H1 (cell line): Measurements from ENCODE around the gene RXRA. TPM values are rescaled to one million over a fixed set of nuclear protein-coding genes. Genes with fewer than 3 reads are reported as not detected.

Experiments
- CHD7 ChIP-seq: fragments of 300-600 bp; sonication (generic); IDR thresholded peaks from 2 replicates; pipeline ENCODE4 v1.7.1; 2012; ENCODE audit warnings: low read length, moderate library complexity, mild to moderate bottlenecking, inconsistent platforms; ENCODE audit not compliant: insufficient replicate concordance
- GTF2F1 ChIP-seq: IDR thresholded peaks from 2 replicates; pipeline ENCODE4 v1.6.1; 2012; ENCODE audit warnings: low read depth, low read length, improper control_type of control experiment, borderline replicate concordance
- HDAC2 ChIP-seq, 2 experiments: fragments of 300-600 bp in 1 of 2; sonication (generic) in 1 of 2; IDR thresholded peaks; 2 replicates each; pipeline ENCODE4 v1.6.1; 2011 to 2012; ENCODE audit warnings: low read depth in 2 of 2, low read length in 2 of 2, mild to moderate bottlenecking in 2 of 2, moderate library complexity in 2 of 2, borderline replicate concordance in 1 of 2, inconsistent platforms in 1 of 2
- KDM4A ChIP-seq: IDR thresholded peaks from one replicate; pipeline ENCODE4 v1.7.1; 2012; ENCODE audit warnings: low read depth, mild to moderate bottlenecking, moderate library complexity, low read length, inconsistent platforms; ENCODE audit not compliant: severe bottlenecking
- POU5F1 ChIP-seq: IDR thresholded peaks from 2 replicates; pipeline ENCODE4 v1.6.1; 2011; ENCODE audit warnings: low read depth, mild to moderate bottlenecking, low read length, moderate library complexity
- RFX5 ChIP-seq: IDR thresholded peaks from 2 replicates; pipeline ENCODE4 v1.6.1; 2011; ENCODE audit warnings: low read depth, low read length, improper control_type of control experiment, borderline replicate concordance
- RNF2 ChIP-seq: fragments of 200-900, 300-1000 bp; sonication (generic); IDR thresholded peaks from 2 replicates; pipeline ENCODE4 v1.7.1; 2016; ENCODE audit warnings: borderline replicate concordance, low read depth, mild to moderate bottlenecking, antibody characterized with exemption, low read length; ENCODE audit not compliant: poor library complexity, severe bottlenecking; ENCODE audit errors: missing control alignments
- SAP30 ChIP-seq: fragments of 300-600 bp; sonication (generic); IDR thresholded peaks from 2 replicates; pipeline ENCODE4 v1.7.1; 2012; ENCODE audit warnings: low read length, moderate library complexity, mild to moderate bottlenecking, inconsistent platforms; ENCODE audit not compliant: insufficient read depth, insufficient replicate concordance
- SUZ12 ChIP-seq: fragments of 200-600 bp; sonication (generic); IDR thresholded peaks from 2 replicates; pipeline ENCODE4 v1.6.1; 2012; ENCODE audit warnings: mild to moderate bottlenecking, inconsistent platforms, low read length, moderate library complexity, mixed read lengths
- polyA plus RNA-seq, 7 experiments: library from polyadenylated mRNA; depleted of rRNA in 3 of 7; stranded (reverse) in 5 of 7; unstranded in 2 of 7; fragments of >200 nt in 5 of 7; fragments of 200-250 nt in 2 of 7; gene quantifications; 1 replicate in 5 of 7; 2 replicates in 1 of 7; 4 replicates in 1 of 7; pipeline versions ENCODE4 v1.2.1 to v1.2.3, GENCODE V29; 2011 to 2013; ENCODE audit warnings: missing spikeins in 2 of 7, mixed read lengths in 2 of 7
- total RNA-seq: library from RNA; stranded (reverse); fragmentation: NEBNext Ultra II Directional; extraction: Animal tissue kit (Norgen Biotek cat#: 25700); gene quantifications from 2 replicates; pipeline ENCODE4 v1.2.1, GENCODE V29; 2021

Gene RXRA
- total and polyA plus RNA-seq, 2 of the 8 experiments (the other 6 are each of a cell fraction or from before 2014, with no cell fraction given) = 9.8 to 29.4 TPM

GRCh38 chr9:134408939-134409737, 82.9 kb downstream of the RXRA start (continued):
- TF ChIP-seq CHD7 (no peak), SUZ12 (no peak), POU5F1 (no peak), KDM4A (no peak), RNF2 (no peak), SAP30 (no peak), GTF2F1 (no peak), HDAC2 (IDR thresholded peaks at IDR 0.05; ENCODE audit: borderline replicate concordance in 1 of 2, low read depth in 2 of 2, low read length in 2 of 2) (no peak), RFX5 (no peak)
